Measurements from ENCODE around the gene GREB1L.
"Not testable (repeated sequence)": the region's sequence is repeated elsewhere in the genome, so short reads cannot be mapped to it uniquely, and the experiment has no call there.

Gene GREB1L

GRCh38 chr18:21366896-21367295 lies 124.9 kb downstream of the GREB1L start:
- no peak for DNase-seq (ENCODE audit: low read depth)

GRCh38 chr18:21369146-21369545 lies 127.1 kb downstream of the GREB1L start:
- DNase-seq (ENCODE audit: low read depth), result no peak

GRCh38 chr18:21369597-21369996 lies 127.6 kb downstream of the GREB1L start:
- DNase-seq (ENCODE audit: low read depth), result not testable (repeated sequence)

GRCh38 chr18:21383031-21383430 lies 141.0 kb downstream of the GREB1L start:
- no peak for DNase-seq (ENCODE audit: low read depth)

- no peak for DNase-seq (ENCODE audit: low read depth)
These were observed 144.7 kb downstream of the GREB1L start for GRCh38 chr18:21386523-21387240.

- no peak for DNase-seq (ENCODE audit: low read depth)
These were observed 145.9 kb downstream of the GREB1L start for GRCh38 chr18:21387886-21388285.

GRCh38 chr18:21389283-21389682 lies 147.3 kb downstream of the GREB1L start:
- DNase-seq (ENCODE audit: low read depth), result no peak

- no peak for DNase-seq (ENCODE audit: low read depth)
These were observed 147.9 kb downstream of the GREB1L start for GRCh38 chr18:21389903-21390302.

- DNase-seq (ENCODE audit: low read depth), result no peak
These were observed 149.1 kb downstream of the GREB1L start for GRCh38 chr18:21391074-21391673.

GRCh38 chr18:21393986-21394385 lies 152.0 kb downstream of the GREB1L start:
- DNase-seq (ENCODE audit: low read depth), result no peak

GRCh38 chr18:21398121-21398520 lies 156.1 kb downstream of the GREB1L start:
- no peak for DNase-seq (ENCODE audit: low read depth)

GRCh38 chr18:21402272-21402671 lies 160.2 kb downstream of the GREB1L start:
- DNase-seq (ENCODE audit: low read depth), result no peak

- no peak for DNase-seq (ENCODE audit: low read depth)
These were observed 162.4 kb downstream of the GREB1L start for GRCh38 chr18:21404426-21404825.

- DNase-seq (ENCODE audit: low read depth), result no peak
These were observed 164.1 kb downstream of the GREB1L start for GRCh38 chr18:21406116-21406515.

- no peak for DNase-seq (ENCODE audit: low read depth)
These were observed 166.6 kb downstream of the GREB1L start for GRCh38 chr18:21408681-21409080.

- no peak for DNase-seq (ENCODE audit: low read depth)
These were observed 191.4 kb downstream of the GREB1L start for GRCh38 chr18:21433436-21433835.

GRCh38 chr18:21439431-21439846 lies 197.4 kb downstream of the GREB1L start:
- no peak for DNase-seq (ENCODE audit: low read depth)

- DNase-seq (ENCODE audit: low read depth), result no peak
These were observed 199.6 kb downstream of the GREB1L start for GRCh38 chr18:21441670-21442069.

- DNase-seq (ENCODE audit: low read depth), result no peak
These were observed 201.9 kb downstream of the GREB1L start for GRCh38 chr18:21443776-21444464.

- no peak for DNase-seq (ENCODE audit: low read depth)
These were observed 202.6 kb downstream of the GREB1L start for GRCh38 chr18:21444465-21445212.

GRCh38 chr18:21448299-21448698 lies 206.3 kb downstream of the GREB1L start:
- DNase-seq (ENCODE audit: low read depth), result no peak

Data from activated gamma-delta T cell treated with anti-CD3 and anti-CD28 coated beads, Interleukin-2, amount 50 U/mL, for 16 hours (primary cell).